Measurements from ENCODE around the gene HPSE2. TPM values are rescaled to one million over a fixed set of nuclear protein-coding genes. Genes with fewer than 3 reads are reported as not detected.

The HPSE2 gene
- total RNA-seq, 1 experiment from 2014 or later = 0.20 TPM

DNA sequence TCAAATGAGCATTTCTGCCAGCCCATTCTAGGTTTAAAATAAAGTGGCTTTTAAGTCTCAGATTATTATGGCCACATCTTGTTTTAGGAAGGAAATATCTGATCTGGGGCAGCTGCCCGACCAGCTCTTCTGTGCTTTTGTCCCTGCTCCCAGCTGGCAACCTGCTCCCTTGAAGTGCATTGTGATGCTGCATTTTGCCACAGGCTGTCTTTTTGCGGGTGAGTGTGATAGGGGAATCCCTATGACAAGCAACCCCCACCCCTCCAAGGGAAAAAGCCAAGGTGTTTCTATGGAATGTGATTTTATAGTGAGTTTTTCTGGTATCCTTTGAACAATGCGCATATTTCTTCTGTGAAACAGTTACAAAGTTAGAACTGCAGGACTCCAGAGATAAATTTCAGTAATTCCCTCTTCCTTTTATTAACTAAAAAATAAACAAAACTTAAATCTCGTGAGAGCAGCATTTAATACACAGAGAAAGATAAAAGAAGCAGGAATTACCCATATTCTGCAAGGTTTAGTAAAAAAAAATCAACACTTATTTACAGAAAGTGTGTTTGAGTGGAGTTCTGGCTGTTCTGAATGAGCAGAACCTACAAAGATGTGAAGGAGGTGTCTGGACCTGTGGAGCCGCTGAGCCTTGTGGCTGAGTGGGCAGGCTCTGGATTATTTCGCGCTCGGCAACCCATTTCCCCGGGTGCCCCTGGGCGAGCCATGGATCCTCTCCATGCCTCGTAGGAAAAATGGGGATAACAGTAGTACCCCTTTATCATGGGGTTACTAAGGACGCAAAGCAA lies 778.8 kb downstream of the HPSE2 start:
- WGBS (ENCODE audit: extremely low coverage, insufficient read length, low lambda C conversion rate) = no CpG with 5 or more reads among the region's 12 CpGs
- no peaks in the 10 kb centered on the region for H3K27me3 Mint-ChIP-seq (ENCODE audit: low read depth)
- H3K4me2 ChIP-seq (ENCODE audit: insufficient read depth, insufficient read length, low read length) = no peak overlapping the region

More for the DNA sequence above, 778.8 kb downstream of the HPSE2 start:
- H3K27ac Mint-ChIP-seq = peak overlapping the region; percentile 28 to 68 (median 44); a peak in 4 of 7 replicates
- Histone ChIP-seq H3K9me3 (ENCODE audit: control insufficient read depth, low read depth, low read length) (no peaks in the 10 kb centered on the region), H3K4ac (ENCODE audit: low read depth, low read length) (no peak overlapping the region), H3K23ac (ENCODE audit: insufficient read length, low read depth, low read length) (no peak overlapping the region), H3K18ac (ENCODE audit: insufficient read length, low read depth, low read length) (no peak overlapping the region), H3K14ac (ENCODE audit: insufficient read depth, low read length) (no peak overlapping the region), H3K23me2 (ENCODE audit: insufficient read length, low read depth, low read length, poor library complexity, severe bottlenecking) (no peaks in the 10 kb centered on the region), H3K56ac (ENCODE audit: insufficient read length, low read depth, low read length) (no peak overlapping the region), H4K8ac (replicated peaks; ENCODE audit: insufficient read length, low read depth, low read length) (no peak overlapping the region), H3K79me2 (ENCODE audit: insufficient read depth, low read length) (no peaks in the 10 kb centered on the region), H2AFZ (ENCODE audit: low read length) (no peak overlapping the region), H3K9ac (ENCODE audit: extremely low read depth, insufficient read length, low read length) (no peak overlapping the region), H4K5ac (ENCODE audit: insufficient read length, low read depth, low read length) (no peak overlapping the region), H3K27me3 (ENCODE audit: insufficient read depth, low read length) (no peaks in the 10 kb centered on the region), H3K79me1 (ENCODE audit: insufficient read depth, low read depth, low read length, poor library complexity, severe bottlenecking) (no peaks in the 10 kb centered on the region), H4K20me1 (ENCODE audit: control insufficient read depth, insufficient read depth, insufficient read length) (no peaks in the 10 kb centered on the region), H2BK15ac (ENCODE audit: low read depth, low read length) (no peak overlapping the region), H3K27ac (ENCODE audit: insufficient read length, low read depth, low read length) (no peak overlapping the region), H2BK20ac (ENCODE audit: low read depth, low read length, poor library complexity, severe bottlenecking) (no peak overlapping the region), H3K4me1 (ENCODE audit: insufficient read depth, low read length) (no peaks in the 10 kb centered on the region; the same call in 1 of the 2 replicates), H4K91ac (ENCODE audit: insufficient read length, low read depth, low read length) (no peak overlapping the region), H3T11ph (ENCODE audit: low read length) (no peak overlapping the region), H2BK12ac (ENCODE audit: insufficient read length, low read depth, low read length) (no peak overlapping the region), H2BK5ac (ENCODE audit: insufficient read length, low read length) (no peak overlapping the region), H2AK5ac (ENCODE audit: insufficient read length, low read length) (no peak overlapping the region), H2BK120ac (ENCODE audit: low read depth, low read length, poor library complexity, severe bottlenecking) (no peak overlapping the region)
- H3K4me1 Mint-ChIP-seq = peaks cover 43% of the 10 kb centered on the region in 2 experiments
- no peaks in the 10 kb centered on the region for H3K9me3 Mint-ChIP-seq
- no peak for DNase-seq
- H3K4me3 Mint-ChIP-seq = no peak overlapping the region; a peak in 1 of 5 replicates
- TF ChIP-seq, protein P1, sequence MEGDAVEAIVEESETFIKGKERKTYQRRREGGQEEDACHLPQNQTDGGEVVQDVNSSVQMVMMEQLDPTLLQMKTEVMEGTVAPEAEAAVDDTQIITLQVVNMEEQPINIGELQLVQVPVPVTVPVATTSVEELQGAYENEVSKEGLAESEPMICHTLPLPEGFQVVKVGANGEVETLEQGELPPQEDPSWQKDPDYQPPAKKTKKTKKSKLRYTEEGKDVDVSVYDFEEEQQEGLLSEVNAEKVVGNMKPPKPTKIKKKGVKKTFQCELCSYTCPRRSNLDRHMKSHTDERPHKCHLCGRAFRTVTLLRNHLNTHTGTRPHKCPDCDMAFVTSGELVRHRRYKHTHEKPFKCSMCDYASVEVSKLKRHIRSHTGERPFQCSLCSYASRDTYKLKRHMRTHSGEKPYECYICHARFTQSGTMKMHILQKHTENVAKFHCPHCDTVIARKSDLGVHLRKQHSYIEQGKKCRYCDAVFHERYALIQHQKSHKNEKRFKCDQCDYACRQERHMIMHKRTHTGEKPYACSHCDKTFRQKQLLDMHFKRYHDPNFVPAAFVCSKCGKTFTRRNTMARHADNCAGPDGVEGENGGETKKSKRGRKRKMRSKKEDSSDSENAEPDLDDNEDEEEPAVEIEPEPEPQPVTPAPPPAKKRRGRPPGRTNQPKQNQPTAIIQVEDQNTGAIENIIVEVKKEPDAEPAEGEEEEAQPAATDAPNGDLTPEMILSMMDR (conservative IDR thresholded peaks at IDR 0.05) = no peak
- no peaks in the 10 kb centered on the region for H3K36me3 Mint-ChIP-seq (ENCODE audit: insufficient read depth in 1 of 3, low read depth in 3 of 3)
